ENCODE measurements around the gene AMPD2.

Gene AMPD2

DNA sequence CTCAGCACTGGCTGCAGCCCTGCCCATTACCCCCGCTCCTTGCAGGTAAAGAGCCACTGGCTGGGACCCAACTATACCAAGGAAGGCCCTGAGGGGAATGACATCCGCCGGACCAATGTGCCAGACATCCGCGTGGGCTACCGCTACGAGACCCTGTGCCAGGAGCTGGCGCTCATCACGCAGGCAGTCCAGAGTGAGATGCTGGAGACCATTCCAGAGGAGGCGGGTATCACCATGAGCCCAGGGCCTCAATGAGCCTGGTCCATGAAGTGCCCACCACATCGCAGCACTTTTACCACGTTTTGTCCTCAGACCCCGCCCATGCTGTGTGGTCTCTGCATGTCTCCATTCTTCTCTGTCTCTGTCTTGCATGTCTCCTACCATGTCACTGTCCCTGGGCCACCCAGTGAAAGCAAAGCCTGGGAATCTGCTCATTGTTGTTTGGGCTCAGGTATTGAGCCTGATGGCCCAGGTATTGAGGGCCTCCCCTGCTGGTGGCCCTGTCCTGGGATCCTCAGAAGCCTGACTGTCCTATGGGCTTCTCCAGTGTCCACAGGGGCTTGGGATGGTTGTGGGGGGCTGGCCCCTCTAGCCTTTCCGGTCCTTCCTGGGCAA lies 11.4 kb downstream of the AMPD2 start:
- no peak for DNase-seq

DNA sequence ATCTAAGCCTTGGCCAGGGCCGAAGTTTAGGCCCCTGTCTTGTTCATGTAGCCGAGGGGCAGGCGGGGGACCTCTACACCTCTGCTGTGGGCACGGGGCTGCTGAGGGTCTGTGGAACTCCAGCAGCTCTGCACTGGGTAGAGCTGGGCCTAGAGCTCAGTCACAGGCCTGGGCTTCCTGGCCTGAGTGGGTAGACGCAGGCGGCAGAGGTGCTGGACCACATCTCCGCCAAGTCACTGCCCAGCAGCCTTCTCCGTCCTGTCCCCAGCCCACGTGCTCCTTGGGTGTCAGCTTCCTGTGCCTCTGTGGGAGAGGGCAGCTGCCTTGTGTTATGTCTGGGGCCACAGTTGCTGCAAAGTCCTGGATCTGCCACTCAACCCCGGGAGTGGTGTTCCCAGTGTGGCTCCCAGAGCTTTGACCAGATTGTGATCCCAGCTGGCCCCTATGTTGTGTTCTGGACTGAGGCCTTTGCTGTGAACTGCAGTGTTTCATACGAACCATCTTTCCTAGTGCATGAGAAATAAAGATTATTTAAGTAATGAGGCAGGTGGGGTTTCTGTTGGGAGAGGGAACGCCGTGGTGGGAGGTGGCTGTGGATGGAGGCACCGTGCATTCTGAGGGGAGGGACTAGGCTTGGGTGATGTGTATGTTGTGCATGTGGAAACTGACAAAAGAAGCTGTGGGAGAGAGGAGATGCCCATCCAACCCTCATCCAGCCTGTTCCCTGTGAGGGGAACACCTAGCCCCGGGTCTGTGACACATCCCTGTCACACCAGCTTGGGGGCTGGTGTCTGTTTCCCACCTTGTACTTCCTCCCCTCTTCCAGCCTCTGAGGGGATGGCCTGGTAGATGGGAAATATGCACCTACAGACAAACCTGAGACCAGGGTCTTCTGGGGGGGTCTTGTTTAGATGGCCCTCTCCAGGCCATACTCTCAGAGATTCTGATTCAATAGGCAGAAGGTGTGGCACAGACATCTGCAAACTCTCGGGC lies 12.2 kb downstream of the AMPD2 start:
- no peak for DNase-seq

DNA sequence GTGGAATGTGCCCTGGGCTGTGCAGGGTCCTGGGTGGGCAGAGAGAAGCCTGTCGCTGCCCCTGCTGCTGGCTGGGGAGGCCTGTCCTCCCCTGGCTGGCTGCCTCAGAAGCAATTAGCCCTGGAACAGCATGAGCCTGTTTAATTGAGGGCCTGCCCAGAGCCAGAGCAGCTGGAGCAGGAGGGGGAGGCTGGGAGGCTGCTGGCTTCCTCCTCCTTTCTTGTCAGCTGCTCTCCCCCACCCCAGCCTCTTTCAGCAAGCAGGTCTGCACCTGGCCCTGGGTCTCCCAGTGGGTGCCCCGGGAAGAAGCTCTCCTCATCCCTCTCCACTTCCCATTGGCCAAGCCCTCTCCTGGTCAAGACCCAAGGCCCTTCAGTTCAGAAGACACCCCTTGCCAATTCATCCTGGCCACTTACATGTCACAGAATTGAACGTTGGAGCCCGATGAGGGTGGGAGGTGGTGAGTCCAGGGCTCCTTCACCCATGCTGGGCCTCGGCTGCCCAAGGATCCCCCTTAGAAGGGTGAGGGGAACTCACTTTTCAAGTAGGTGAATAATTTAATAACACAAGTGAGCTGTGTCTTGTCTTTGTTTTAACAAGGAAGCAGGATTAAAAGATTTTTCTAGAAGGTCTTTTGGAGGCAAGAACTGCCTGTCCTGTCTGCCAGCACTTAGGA lies 13.2 kb downstream of the AMPD2 start:
- DNase-seq: peak; percentile 44 to 57

GRCh38 chr1:109634292-109634691 lies 14.7 kb downstream of the AMPD2 start:
- DNase-seq: no peak

- no peak for DNase-seq
Measured at GRCh38 chr1:109634771-109635750, 15.4 kb downstream of the AMPD2 start.

GRCh38 chr1:109635862-109636200 lies 16.2 kb downstream of the AMPD2 start:
- no peak for DNase-seq

DNA sequence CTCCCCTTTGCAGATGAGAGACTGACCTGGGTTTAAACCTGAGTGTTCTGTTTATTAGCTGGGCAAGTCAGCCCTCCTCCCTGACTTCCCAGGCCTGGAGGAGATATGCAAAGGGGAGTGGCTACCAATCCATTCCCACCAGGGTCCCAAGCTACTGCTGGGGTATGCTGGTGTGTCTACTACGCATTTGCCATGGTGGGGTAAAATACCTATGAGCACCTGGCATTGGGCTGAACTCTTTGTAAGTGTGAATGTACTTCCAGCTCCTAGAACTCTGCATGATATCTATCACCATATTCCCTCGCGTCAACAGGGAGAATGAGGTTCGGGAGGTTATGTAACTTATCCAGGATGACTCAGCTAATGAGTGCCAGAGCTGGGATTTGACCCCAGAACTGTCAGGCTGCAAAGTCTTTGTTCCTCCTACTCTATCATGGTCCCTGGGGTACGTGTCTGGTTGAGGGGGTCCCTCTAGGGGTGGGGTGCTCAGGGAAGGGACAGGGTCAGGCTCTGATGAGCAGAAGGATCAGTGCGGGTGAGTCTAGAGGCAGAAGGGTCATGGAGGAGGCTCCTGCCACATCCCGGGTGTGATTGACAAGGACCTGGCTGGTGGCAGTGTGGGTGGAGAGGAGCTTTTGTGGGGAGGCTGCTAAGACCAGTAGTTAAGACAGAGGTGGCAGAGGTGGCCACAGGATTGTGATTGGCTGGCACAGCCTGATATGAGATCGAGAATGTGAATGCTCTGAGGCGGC lies 16.7 kb downstream of the AMPD2 start:
- no peak for DNase-seq

DNA sequence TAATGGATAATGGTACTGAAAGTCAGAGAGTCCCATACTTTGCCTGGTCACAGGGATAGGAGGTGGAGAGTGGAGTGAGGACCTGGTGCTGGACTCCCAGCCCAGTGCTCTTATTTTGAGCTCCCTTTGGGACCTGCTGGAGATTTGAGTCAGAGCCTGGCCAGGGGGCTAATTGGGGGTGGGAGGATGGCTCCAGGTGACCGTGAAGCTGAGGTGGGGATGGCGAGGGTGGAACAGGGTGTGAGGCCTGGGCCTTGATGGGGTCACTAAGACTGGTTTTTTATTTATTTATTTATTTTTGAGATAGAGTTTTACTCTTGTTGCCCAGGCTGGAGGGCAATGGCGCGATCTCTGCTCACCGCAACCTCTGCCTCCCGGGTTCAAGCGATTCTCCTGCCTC lies 17.8 kb downstream of the AMPD2 start:
- DNase-seq: no peak

DNA sequence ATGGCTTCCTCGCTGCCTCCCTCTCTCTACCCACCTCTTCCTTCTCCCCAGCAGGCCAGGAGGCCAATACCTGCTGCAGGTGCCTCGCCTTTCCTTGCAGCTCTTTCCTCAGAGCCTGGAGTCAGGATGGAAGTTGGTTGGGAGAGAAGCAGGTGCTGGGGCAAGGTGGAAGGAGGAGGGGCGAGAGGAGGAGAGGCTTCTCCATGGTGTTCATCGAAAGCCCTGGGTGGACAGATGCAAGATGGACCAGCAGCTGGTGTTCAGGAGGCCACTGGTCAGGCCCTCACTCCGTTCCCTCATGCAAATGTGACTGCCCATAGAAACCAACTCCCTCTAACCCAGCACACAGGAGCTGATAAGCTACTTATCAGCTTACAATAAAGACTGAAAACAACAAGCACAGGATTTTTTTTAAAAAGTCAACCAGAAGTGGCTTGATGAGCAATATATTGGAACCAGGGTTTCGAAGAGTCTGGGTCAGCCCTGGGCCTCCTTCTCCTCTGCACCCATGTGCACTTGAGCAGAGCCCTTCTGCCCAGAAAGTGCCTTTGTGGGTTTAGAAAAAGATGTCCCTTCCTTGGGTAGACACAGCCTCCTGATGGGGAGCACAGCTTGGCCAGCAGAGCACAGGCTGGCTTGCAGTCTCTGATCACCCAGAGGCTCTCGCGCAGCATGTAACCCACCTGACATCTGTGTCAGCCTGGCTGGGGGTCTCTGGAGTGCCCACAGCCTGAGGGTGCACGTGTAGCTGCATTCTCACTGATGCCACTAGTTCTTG lies 19.6 kb downstream of the AMPD2 start:
- DNase-seq: no peak

GRCh38 chr1:109639841-109640184 lies 20.2 kb downstream of the AMPD2 start:
- DNase-seq: no peak

GRCh38 chr1:109640285-109640865 lies 20.7 kb downstream of the AMPD2 start:
- DNase-seq: peak in 1 of 2 donors; percentile 73

- DNase-seq: no peak
Measured at GRCh38 chr1:109641078-109641740, 21.6 kb downstream of the AMPD2 start.

DNA sequence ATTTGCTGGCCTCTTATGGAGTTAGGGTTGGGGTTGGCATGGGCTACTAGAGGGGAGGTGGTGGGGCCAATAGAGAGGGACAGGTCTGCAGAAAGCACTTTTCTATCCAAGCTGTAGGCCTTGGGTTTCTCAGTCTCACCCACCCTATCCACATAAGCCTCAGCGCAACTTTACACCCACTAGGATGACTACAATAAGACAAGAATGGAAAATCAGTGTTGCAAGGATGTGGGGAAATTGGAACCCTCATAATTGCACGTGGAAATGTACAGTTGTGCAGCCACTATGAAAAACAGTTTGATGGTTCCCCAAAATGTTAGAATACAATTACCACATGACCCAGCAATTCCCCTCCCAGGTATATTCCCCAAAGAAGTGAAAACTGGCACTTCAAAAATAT lies 22.2 kb downstream of the AMPD2 start:
- no peak for DNase-seq

- no peak for DNase-seq
Measured at GRCh38 chr1:109642626-109643025, 23.0 kb downstream of the AMPD2 start.

- DNase-seq: peak in 1 of 2 donors; percentile 59
Measured at GRCh38 chr1:109643385-109644230, 24.0 kb downstream of the AMPD2 start.

DNA sequence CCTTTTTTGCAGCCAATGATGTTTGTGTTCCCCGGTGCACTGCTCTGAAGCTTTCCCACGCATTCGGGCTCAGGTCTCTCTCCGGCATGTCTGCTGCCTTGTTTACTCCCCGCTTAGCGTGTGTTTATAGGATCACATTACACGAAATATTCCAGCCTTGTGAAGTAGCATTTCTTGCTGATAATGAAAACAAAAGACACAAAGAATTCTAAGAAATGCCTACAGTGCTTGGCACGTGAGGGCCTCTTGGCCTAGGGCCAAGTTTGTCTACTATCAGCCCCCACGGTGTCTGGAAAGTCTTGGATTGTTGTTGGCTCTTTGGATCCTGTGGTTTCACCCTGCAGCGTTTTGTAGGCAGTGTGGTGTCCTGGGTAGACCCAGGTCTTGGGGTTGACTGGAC lies 25.0 kb downstream of the AMPD2 start:
- no peak for DNase-seq

GRCh38 chr1:109649491-109649914 lies 29.9 kb downstream of the AMPD2 start:
- DNase-seq: peak in 1 of 2 donors; percentile 42

DNA sequence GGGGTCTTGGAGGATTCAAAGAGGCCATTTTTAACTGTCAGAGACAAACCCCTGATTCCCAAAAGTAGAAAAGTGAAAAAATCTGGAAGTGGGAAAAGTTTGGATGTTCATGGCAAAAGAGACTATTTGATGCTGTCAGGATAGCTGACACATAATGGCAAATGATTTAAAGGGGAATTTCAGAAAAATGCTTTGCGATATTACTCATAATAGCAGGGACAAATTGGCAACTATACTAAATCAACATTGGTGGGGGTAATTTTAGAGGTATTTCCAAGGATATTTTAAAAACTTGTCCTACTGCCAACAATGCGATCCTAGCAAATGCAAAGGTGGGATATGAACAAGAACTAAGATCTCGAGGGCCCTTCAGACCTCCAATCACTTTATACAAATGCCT lies 31.0 kb downstream of the AMPD2 start:
- no peak for DNase-seq

- DNase-seq: no peak
Measured at GRCh38 chr1:109652402-109652801, 32.8 kb downstream of the AMPD2 start.
